VCaP (cell line): Measurements from ENCODE around the gene KRT10.

ENCODE experiments used
- H3K27ac ChIP-seq: fragments of 450-650 bp; 2 replicates; pipeline ENCODE4 v1.5.1; 2017
- TF ChIP-seq, protein P1 (sequence below): fragments of 450-650 bp; conservative IDR thresholded peaks from 2 replicates; pipeline ENCODE4 v1.5.1; 2017; ENCODE audit warnings: mild to moderate bottlenecking, moderate library complexity

The KRT10 gene

DNA sequence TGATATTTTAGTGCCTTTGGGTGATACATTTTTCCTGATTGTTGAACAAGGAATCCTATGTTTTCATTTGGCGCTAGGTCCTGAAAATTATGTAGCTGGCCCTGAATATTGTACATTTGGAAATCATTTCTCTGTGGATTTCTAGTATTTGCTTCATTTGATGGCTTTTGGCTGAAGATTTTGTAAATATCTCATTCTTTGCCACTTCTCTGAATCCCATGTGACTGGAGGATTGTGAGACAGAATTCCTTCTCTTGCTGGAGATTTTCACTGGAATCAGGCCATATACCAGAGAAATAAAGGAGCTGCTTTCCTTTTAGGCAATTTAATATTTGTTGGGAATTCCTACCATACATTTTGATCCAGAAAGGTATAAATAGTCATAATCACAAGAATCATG is 31.3 kb downstream of the KRT10 start:
- TF ChIP-seq, protein P1, sequence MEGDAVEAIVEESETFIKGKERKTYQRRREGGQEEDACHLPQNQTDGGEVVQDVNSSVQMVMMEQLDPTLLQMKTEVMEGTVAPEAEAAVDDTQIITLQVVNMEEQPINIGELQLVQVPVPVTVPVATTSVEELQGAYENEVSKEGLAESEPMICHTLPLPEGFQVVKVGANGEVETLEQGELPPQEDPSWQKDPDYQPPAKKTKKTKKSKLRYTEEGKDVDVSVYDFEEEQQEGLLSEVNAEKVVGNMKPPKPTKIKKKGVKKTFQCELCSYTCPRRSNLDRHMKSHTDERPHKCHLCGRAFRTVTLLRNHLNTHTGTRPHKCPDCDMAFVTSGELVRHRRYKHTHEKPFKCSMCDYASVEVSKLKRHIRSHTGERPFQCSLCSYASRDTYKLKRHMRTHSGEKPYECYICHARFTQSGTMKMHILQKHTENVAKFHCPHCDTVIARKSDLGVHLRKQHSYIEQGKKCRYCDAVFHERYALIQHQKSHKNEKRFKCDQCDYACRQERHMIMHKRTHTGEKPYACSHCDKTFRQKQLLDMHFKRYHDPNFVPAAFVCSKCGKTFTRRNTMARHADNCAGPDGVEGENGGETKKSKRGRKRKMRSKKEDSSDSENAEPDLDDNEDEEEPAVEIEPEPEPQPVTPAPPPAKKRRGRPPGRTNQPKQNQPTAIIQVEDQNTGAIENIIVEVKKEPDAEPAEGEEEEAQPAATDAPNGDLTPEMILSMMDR, result no peak
- no peak overlapping the region for H3K27ac ChIP-seq

DNA sequence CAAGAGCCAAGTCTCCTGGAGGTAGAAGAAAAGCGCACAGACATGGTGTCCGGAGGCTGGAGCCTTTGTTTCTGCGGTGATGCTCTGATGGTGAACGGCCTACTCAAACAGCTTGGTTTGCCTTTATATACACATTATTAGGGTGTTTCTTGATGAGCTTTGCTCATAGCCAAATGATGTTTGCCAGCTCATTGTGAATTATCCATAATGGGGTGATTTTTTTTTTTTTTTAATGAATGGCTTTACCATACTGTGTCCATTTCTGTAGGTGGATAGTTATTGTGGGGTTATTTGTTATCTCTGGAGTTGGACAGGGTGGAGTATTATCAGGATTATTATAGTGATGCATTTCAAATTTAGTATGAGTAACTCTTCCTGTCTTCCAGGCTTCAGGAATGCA is 40.0 kb downstream of the KRT10 start, which contains the start of gene KRT27:
Gene KRT27 (minus strand): TSS at position 101 of the 400 bp plus-strand sequence. CDS start 57 bp downstream, at position 44.
- TF ChIP-seq, protein P1, result no peak
- no peak within 1 kb of the TSS for H3K27ac ChIP-seq

DNA sequence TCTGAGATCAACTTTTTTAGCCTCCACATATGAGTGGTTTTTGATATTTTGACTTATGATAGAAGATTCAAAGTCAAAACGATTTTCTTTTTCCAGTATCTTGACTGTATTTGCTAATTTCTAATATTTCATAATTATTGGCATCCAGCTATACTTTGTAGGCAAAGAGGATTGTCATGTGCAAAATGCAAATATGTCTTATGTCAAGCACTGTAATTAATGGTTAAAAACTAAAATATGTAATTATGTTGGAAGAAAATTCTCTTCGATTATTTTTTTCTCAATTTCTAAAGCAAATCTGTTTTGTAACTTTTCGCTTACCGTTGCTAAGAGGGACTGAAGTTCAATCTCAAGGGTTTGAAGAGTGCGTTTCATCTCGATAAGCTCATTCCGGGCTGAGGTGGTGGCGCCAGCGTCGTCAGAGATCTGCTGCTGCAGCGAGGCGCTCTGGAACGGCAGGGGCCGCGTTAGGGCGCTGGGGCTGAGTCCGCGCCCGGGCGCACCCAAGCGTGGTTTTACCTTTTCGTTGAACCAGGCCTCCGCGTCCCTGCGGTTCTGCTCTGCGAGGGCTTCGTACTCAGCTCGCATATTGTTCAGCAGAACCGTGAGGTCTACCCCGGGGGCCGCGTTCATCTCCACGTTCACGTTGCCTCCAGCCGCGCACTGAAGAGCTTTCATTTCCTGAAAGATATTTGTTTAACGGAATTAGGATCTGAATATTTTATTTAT is 43.1 kb downstream of the KRT10 start:
- no peak overlapping the region for H3K27ac ChIP-seq
- TF ChIP-seq, protein P1, result no peak

DNA sequence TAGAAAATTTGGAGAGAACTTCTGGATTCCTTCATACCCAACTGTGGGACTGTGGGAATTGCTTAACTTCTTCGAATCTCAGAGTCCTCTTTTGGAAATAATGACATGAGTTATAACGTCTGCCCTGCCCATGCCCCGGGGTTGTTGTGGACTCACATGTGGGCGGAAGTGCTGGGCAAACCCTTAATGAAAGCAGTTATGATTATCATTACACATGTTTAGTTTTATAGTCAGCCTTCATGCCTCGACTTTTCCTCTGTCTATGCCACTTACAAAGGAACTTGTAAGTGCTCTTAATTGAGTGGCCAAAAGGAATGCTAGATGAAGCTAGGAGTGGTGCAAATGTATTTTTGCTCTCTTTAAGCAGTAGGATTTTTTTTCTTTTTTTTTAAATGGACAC is 44.0 kb downstream of the KRT10 start:
- TF ChIP-seq, protein P1, result no peak
- no peak overlapping the region for H3K27ac ChIP-seq

GRCh38 chr17:40777971-40778370 is 44.4 kb downstream of the KRT10 start:
- H3K27ac ChIP-seq, result no peak overlapping the region
- TF ChIP-seq, protein P1, result no peak

DNA sequence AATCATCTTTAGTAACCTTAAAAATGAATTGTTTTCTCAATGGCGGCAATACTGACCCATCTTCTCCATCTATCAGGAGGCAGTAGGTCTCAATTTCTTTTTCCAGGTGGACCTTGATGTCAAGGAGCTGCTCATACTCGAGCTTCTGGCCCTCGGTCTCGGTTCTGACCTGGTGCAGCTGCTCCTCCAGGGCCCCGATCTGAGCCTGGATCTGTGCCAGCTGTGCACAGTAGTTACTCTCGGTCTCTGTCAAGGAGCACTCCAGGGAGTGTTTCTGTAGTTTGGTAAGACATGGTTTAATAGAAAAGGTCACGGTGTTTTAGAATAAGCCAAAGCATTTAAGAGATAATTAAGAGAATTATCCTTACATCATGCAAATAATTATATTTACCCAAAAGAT is 45.0 kb downstream of the KRT10 start:
- TF ChIP-seq, protein P1, result no peak
- no peak overlapping the region for H3K27ac ChIP-seq

DNA sequence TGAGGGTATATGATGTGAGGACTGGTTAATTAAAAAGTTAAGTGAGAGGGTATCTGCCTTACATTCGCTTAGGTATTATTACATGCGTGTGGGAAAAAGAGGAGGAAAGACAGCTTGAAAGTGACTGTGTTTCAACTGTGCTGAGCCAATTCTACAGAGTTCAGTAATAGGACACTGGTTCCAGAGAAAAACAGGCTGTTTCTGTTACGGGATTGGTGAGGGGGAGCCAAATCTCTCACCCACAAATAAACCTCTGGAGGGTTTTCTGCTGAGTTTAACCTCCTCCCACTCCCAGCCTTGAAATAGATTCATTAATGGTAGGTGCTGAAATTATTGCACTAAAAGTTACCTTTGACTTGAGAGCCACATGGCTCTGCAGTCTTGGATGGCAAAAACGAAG is 46.5 kb downstream of the KRT10 start:
- H3K27ac ChIP-seq, result no peak overlapping the region
- TF ChIP-seq, protein P1, result no peak
